Muscle of leg (tissue), 11 donors: Measurements from ENCODE around the gene TCFL5. TPM values are rescaled to one million over a fixed set of nuclear protein-coding genes. Genes with fewer than 3 reads are reported as not detected.

Experiments
- DNase-seq: peaks from one replicate; pipeline ENCODE4 v3.0.0; 2013
- H3K27ac ChIP-seq: one replicate; pipeline ENCODE4 v1.5.1; 2013; ENCODE audit warnings: mild to moderate bottlenecking, low read length, control low read depth
- H3K27me3 ChIP-seq: one replicate; pipeline ENCODE4 v1.6.1; 2013; ENCODE audit warnings: low read length; ENCODE audit not compliant: control insufficient read depth, insufficient read depth
- H3K36me3 ChIP-seq: one replicate; pipeline ENCODE4 v1.6.1; 2013; ENCODE audit warnings: low read length; ENCODE audit not compliant: control insufficient read depth, insufficient read depth
- H3K4me1 ChIP-seq: one replicate; pipeline ENCODE4 v1.6.1; 2013; ENCODE audit warnings: low read length; ENCODE audit not compliant: control insufficient read depth, insufficient read depth
- H3K4me3 ChIP-seq: one replicate; pipeline ENCODE4 v1.5.1; 2013; ENCODE audit warnings: low read length, control low read depth
- H3K9me3 ChIP-seq: replicated peaks from 2 replicates; pipeline ENCODE4 v1.6.1; 2013; ENCODE audit warnings: low read depth, low read length; ENCODE audit not compliant: control insufficient read depth
- WGBS: methylation state at CpG from one replicate; pipeline ENCODE4 v1.1.5; 2013; ENCODE audit warnings: missing lambda C conversion rate; ENCODE audit not compliant: insufficient coverage; 5-methylcytosine and 5-hydroxymethylcytosine counted together
- polyA plus RNA-seq, 8 donors: library from polyadenylated mRNA; unstranded; fragments of 120-200 nt; gene quantifications; one replicate each; pipeline versions ENCODE4 v1.2.1 to v1.2.3, GENCODE V29; 2013; ENCODE audit warnings: inconsistent platforms in 1 of 8, low replicate concordance in 1 of 8; ENCODE audit not compliant: insufficient read length in 8 of 8, insufficient read depth in 1 of 8
- total RNA-seq: library from RNA; stranded (reverse); fragments of 120-200 nt; gene quantifications from one replicate; pipeline ENCODE4 v1.2.4, GENCODE V29; 2013

TCFL5 gene
- total and polyA plus RNA-seq, 9 donors, result 6.1 to 12.1 (median 8.2) TPM

DNA sequence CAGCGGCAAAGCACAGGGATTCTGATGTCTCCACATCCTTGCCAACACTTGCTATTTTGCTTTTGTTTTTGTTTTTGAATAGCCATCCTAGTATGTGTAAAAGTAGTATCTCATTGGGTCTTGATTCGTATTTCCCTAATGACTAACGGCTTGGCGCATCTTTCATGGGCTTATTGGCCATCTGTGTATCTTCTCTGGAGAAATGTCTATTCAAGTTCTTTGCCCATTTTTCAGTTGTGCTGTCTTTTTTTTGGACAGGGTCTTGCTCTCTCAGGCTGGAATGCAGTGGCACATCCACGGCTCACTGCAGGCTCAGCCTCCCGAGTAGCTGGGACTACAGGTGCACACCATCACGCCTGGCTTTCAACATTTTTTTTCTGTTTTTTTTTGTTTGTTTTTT, 17.4 kb downstream of the TCFL5 start:
- Histone ChIP-seq H3K27ac (no peak overlapping the region), H3K4me3 (no peak overlapping the region), H3K36me3 (peaks cover 8% of the 10 kb centered on the region), H3K9me3 (no peaks in the 10 kb centered on the region), H3K4me1 (peaks cover 8% of the 10 kb centered on the region), H3K27me3 (peaks cover 6% of the 10 kb centered on the region)
- no peak for DNase-seq
- WGBS, result 100% methylated on average over 3 of the region's 7 CpGs

DNA sequence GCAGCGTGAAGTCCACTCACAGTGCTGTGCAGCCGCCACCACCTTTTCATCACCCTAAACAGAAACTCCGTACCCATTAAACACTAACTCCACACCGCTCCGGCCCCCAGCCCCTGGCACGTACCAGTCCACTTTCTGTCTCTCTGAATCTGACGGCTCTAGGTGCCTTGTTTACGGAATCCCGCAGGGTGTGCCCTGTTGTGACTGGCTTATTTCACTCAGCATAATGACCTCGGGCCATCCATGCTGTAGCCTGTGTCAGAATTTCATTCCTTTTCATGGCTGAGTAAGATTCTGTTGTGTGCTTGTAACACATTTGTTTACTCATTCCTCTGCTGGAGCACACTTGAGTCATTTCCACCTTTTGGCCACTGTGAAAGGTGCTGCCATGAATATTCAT, 18.0 kb downstream of the TCFL5 start:
- H3K36me3 ChIP-seq, result peaks cover 6% of the 10 kb centered on the region
- H3K9me3 ChIP-seq, result no peaks in the 10 kb centered on the region
- H3K27ac ChIP-seq, result no peak overlapping the region
- peaks cover 8% of the 10 kb centered on the region for H3K4me1 ChIP-seq
- H3K27me3 ChIP-seq, result peaks cover 6% of the 10 kb centered on the region
- no peak for DNase-seq
- no peak overlapping the region for H3K4me3 ChIP-seq
- WGBS, result 88% methylated on average over 8 of the region's 10 CpGs

DNA sequence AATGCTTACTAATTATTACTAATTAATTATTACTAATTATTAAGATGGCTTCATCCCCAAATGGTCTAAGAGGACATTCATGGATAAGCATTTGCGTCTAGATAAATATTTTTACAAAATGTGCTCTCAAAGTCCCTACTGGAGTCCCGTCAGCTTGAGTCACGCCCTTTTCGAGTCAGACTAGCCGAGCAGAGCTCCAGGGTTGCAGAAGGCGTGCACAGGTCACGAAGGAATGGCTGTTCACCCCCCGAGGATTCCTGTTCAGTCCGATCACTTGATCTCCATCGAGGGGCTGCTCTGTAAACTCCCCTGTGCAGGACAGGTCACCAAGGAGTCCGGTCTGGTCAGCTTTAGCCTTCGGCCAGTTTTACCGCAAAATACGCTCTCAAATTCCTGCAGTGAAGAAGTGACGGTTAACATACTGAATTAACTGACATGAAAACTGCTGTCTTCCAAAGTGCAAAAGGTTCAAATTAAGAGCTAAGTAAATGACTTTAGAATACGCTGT, 19.9 kb downstream of the TCFL5 start:
- Histone ChIP-seq H3K9me3 (no peaks in the 10 kb centered on the region), H3K4me3 (no peak overlapping the region), H3K27me3 (peaks cover 9% of the 10 kb centered on the region), H3K4me1 (peaks cover 3% of the 10 kb centered on the region), H3K36me3 (peaks cover 6% of the 10 kb centered on the region), H3K27ac (no peak overlapping the region)
- no peak for DNase-seq
- 80% methylated on average over 14 of the region's 16 CpGs for WGBS

DNA sequence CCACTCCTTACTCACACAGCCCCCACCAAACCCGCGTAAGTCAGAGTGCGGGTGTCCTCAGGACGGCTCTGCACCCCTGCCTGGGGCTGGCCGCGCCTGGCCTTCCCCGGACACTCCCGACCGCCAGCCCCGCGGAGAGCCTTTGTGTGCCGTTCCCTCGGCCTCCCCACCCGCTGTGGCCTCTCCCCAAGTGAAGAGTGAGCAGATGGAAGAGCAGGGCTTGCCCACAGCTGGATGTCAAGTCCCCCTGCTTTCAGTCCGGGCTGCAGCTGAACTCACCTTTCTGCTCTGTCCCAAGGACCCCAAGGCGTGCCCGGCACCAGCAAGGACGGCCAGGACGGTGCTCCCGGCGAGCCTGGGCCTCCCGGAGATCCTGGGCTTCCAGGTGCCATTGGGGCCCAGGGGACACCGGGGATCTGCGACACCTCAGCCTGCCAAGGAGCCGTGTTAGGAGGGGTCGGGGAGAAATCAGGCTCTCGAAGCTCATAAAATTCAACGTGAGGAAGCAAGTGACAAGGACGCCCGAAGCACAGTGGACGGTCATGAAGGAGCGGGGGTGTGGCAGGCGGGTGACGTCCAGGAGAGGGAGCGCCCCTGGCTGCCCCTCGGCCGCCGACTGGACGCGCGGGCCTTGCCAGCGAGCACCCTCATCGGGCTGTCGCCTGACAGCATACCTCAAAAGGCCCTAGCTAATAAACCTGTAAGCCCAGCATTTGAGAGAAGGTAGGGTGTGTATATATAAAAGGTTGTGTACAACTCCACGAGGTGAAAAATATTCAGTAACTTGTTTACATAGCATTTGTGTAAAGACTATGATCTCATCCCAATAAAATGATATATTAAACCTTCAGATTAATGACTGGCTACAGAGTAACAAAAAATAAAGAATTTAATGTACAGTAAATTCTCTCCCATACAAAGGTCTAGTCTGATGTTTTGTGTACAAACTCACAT, 21.1 kb downstream of the TCFL5 start:
- Histone ChIP-seq H3K4me1 (peaks cover 9% of the 10 kb centered on the region), H3K9me3 (no peaks in the 10 kb centered on the region), H3K4me3 (no peak overlapping the region), H3K27ac (no peak overlapping the region), H3K36me3 (peaks cover 3% of the 10 kb centered on the region), H3K27me3 (peaks cover 18% of the 10 kb centered on the region)
- no peak for DNase-seq
- WGBS, result 46% methylated on average over 34 of the region's 45 CpGs

DNA sequence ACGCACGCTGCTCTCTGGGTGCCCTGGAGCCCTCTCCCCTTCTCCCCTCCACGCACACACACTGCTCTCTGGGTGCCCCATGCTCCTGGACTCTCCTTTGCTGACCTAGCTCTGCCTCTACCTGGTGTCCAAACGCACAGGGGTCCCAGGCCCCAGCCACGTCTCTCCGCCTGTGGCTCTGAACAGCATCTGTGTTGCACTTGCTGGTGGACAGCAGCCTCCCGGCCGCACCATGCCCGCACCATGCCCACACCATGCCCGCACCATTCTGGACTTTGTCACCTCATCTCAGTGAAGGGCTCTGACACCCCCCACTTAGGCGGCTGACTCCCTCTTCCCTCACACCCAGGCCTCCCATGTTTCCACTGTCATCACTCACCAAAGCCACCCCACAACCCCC, 21.8 kb downstream of the TCFL5 start:
- 87% methylated on average over 7 of the region's 11 CpGs for WGBS
- H3K4me3 ChIP-seq, result no peak overlapping the region
- DNase-seq, result no peak
- H3K4me1 ChIP-seq, result peaks cover 9% of the 10 kb centered on the region
- no peaks in the 10 kb centered on the region for H3K9me3 ChIP-seq
- H3K27ac ChIP-seq, result no peak overlapping the region
- no peaks in the 10 kb centered on the region for H3K36me3 ChIP-seq
- H3K27me3 ChIP-seq, result peaks cover 24% of the 10 kb centered on the region

DNA sequence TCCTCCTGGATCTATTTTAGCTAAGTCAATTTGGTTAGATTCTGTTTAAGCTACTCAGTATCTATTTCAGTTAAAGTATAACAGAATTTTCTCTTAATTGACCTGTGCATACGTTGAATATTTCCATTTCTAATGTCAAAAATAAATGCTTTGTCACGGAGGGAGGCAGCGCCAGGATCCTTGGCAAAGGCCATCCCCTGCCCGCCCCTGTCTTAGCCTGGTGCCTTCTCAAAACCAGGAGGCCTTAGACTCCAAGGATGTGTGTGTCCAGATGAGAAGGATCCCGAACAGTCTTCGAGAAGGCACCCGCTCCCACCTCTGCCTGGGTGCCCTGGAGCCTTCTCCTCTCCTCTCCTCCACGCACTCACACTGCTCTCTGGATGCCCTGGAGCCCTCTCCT, 22.4 kb downstream of the TCFL5 start:
- Histone ChIP-seq H3K27me3 (peaks cover 24% of the 10 kb centered on the region), H3K4me1 (peaks cover 9% of the 10 kb centered on the region), H3K4me3 (no peak overlapping the region), H3K9me3 (no peaks in the 10 kb centered on the region), H3K27ac (no peak overlapping the region), H3K36me3 (no peaks in the 10 kb centered on the region)
- no peak for DNase-seq
- WGBS, result 100% methylated on average over 4 of the region's 8 CpGs

DNA sequence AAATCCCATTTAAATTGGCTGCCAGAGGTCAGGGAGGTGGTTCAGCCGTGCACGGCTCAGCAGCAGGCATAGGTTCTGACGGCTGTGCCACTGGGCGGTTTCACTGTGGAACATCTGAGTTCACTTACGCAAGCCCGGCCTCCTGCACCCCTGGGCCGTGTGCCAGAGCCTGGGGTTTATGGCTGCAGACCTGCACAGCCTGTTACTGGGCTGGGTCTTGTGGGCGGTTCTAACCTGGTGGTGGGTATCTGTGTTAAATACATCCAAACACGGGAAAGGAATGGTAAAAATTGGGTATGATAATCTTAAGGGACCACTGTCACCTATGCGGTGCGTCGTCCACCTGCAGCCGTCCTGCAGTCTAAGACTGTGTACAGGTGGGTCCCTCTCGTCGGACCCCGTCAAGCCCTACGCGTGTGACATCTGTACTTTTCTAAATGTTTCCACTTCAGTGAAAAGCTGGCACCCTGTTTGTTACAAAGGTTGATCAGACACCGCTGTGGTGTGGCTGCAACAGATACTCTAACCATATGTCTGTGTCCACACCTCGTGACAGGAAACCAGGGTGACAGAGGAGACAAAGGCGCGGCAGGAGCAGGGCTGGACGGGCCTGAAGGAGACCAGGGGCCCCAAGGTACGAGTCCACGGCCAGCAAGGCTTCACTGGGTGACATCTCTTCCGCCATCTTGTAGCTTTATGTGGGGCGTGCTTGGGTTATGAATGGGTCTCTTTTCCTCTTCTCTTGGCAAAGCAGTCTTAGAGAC, 23.3 kb downstream of the TCFL5 start:
- Histone ChIP-seq H3K36me3 (no peaks in the 10 kb centered on the region), H3K27me3 (peaks cover 24% of the 10 kb centered on the region), H3K4me1 (peaks cover 9% of the 10 kb centered on the region), H3K27ac (no peak overlapping the region), H3K4me3 (no peak overlapping the region), H3K9me3 (no peaks in the 10 kb centered on the region)
- WGBS, result 75% methylated on average over 21 of the region's 27 CpGs
- DNase-seq, result no peak

DNA sequence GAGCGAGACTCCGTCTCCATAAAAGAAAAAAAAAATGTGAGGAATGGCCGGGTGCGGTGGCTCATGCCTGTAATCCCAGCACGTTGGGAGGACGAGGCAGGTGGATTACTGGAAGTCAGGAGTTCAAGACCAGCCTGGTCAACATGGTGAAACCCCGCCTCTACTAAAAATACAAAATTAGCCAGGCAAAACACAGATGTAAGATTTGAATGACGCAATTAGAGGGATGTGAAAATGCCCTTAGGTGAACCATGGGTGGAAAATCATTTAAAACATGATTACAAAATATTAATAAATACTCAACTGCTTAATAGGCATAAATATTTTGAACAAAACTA, 23.9 kb downstream of the TCFL5 start:
- Histone ChIP-seq H3K4me3 (no peak overlapping the region), H3K36me3 (no peaks in the 10 kb centered on the region), H3K27me3 (peaks cover 24% of the 10 kb centered on the region), H3K4me1 (peaks cover 11% of the 10 kb centered on the region), H3K27ac (no peak overlapping the region), H3K9me3 (no peaks in the 10 kb centered on the region)
- 94% methylated on average over 4 of the region's 8 CpGs for WGBS
- DNase-seq, result no peak

DNA sequence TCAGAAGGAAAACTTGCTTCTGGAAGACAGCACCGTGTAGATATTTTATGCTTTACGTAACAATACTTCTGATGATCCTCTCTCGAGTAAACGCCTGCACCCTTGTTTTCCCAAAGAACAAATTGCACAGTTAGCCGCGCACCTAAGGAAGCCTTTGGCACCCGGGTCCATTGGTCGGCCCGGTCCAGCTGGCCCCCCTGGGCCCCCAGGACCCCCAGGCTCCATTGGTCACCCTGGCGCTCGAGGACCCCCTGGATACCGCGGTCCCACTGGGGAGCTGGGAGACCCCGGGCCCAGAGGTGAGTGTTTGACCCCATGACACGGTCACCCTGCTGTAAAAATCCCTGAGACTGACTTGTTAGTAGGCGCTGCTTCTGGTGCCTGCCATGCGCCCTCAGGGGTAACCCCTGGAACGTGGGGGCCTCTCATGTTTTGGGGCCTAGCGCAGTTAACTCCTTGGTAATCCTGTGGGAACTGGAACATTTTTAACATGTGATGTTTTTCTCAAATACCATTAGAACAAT, 24.6 kb downstream of the TCFL5 start:
- no peak for DNase-seq
- H3K36me3 ChIP-seq, result no peaks in the 10 kb centered on the region
- WGBS, result 91% methylated on average over 17 of the region's 19 CpGs

More for the DNA sequence above, 24.6 kb downstream of the TCFL5 start:
- H3K27ac ChIP-seq, result no peak overlapping the region
- H3K4me3 ChIP-seq, result no peak overlapping the region
- H3K9me3 ChIP-seq, result no peaks in the 10 kb centered on the region
- H3K27me3 ChIP-seq, result peaks cover 24% of the 10 kb centered on the region
- H3K4me1 ChIP-seq, result peaks cover 19% of the 10 kb centered on the region
